ENCODE measurements around the gene HMG20A. TPM values are rescaled to one million over a fixed set of nuclear protein-coding genes. Genes with fewer than 3 reads are reported as not detected.

HMG20A gene
- total RNA-seq, 1 experiment from 2014 or later = 54.0 TPM

- BruUV-seq (replicated peaks) = no TSS peak
- in situ Hi-C loops (cut with HindIII; ENCODE audit: low pct_unique_long_range_greater_than_20kb, low sequenced_read_pairs) = no loop called here
These were observed 49.5 kb downstream of the HMG20A start for GRCh38 chr15:77470235-77470634.

DNA sequence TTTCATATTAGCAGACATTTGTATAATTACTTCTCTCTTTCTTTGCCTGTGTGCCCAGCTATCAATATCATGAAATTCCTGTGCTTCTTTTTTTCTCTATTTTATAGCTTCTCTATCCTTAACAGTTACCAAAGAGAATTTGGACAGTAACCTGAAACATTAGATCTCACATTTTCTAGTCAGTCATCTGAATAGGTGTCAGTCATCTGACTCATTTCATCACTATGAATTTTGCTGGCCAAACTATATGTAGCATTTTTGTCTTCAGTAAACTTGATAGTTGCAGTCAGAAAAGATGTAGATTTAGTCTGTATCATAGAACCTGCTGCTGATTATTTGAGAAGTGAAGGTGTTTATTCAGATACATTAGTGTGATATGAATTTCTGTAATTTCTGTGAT is 52.6 kb downstream of the HMG20A start:
- no peak overlapping the region for H3K4me3 ChIP-seq (ENCODE audit: low read depth in 2 of 2, low read length in 2 of 2)
- DNase-seq (ENCODE audit: low read depth, low spot score) (no peak), ATAC-seq (no peak)
- H3K27me3 ChIP-seq (ENCODE audit: control insufficient read depth, insufficient read depth, low read length) = no peaks in the 10 kb centered on the region
- BruUV-seq (replicated peaks) = no TSS peak
- H3K4me1 ChIP-seq (ENCODE audit: control insufficient read depth, insufficient read depth, low read length) = no peaks in the 10 kb centered on the region
- in situ Hi-C loops (cut with HindIII; ENCODE audit: low pct_unique_long_range_greater_than_20kb, low sequenced_read_pairs) = no loop called here
- ChIA-PET CTCF (no interaction called here), POLR2A (no interaction called here)
- intact Hi-C loops (cut with micrococcal nuclease; ENCODE audit: unreplicated experiment) = no loop called here
- TF ChIP-seq REST (IDR thresholded peaks at IDR 0.05; ENCODE audit: insufficient read depth in 1 of 2, low read depth in 2 of 2, low read length in 1 of 2) (no peak), TCF7L2 (IDR thresholded peaks at IDR 0.05; ENCODE audit: low read depth, low read length) (no peak), SIN3A (IDR thresholded peaks at IDR 0.05; ENCODE audit: borderline replicate concordance, insufficient read depth, low read depth, low read length) (no peak), CTCF (IDR thresholded peaks at IDR 0.05) (no peak), POLR2AphosphoS5 (IDR thresholded peaks at IDR 0.05; ENCODE audit: low read depth, low read length) (no peak)
- no peak overlapping the region for H3K27ac ChIP-seq (ENCODE audit: low read length)
- H3K9me3 ChIP-seq (ENCODE audit: control insufficient read depth, insufficient read depth, low read depth, low read length) = no peaks in the 10 kb centered on the region
- H3K36me3 ChIP-seq (ENCODE audit: control insufficient read depth, insufficient read depth, low read length) = peaks cover 28% of the 10 kb centered on the region

More at GRCh38 chr15:77470235-77470634, 49.5 kb downstream of the HMG20A start:
- no peak for DNase-seq (ENCODE audit: low read depth, low spot score)
- no peak for TF ChIP-seq SIN3A (IDR thresholded peaks at IDR 0.05; ENCODE audit: borderline replicate concordance, insufficient read depth, low read depth, low read length)
- no peak for TF ChIP-seq POLR2AphosphoS5 (IDR thresholded peaks at IDR 0.05; ENCODE audit: low read depth, low read length)
- TF ChIP-seq REST (IDR thresholded peaks at IDR 0.05; ENCODE audit: insufficient read depth in 1 of 2, low read depth in 2 of 2, low read length in 1 of 2) = no peak
- no peak for TF ChIP-seq TCF7L2 (IDR thresholded peaks at IDR 0.05; ENCODE audit: low read depth, low read length)
- no peak for TF ChIP-seq CTCF (IDR thresholded peaks at IDR 0.05)
- ATAC-seq = no peak
- no peaks in the 10 kb centered on the region for H3K4me1 ChIP-seq (ENCODE audit: control insufficient read depth, insufficient read depth, low read length)
- H3K27me3 ChIP-seq (ENCODE audit: control insufficient read depth, insufficient read depth, low read length) = no peaks in the 10 kb centered on the region
- peaks cover 28% of the 10 kb centered on the region; the same call in 1 of the 2 replicates for H3K36me3 ChIP-seq (ENCODE audit: control insufficient read depth, insufficient read depth, low read length)
- H3K9me3 ChIP-seq (ENCODE audit: control insufficient read depth, insufficient read depth, low read depth, low read length) = no peaks in the 10 kb centered on the region
- ChIA-PET POLR2A (no interaction called here), CTCF (no interaction called here)
- no peak overlapping the region for H3K27ac ChIP-seq (ENCODE audit: low read length)
- intact Hi-C loops (cut with micrococcal nuclease; ENCODE audit: unreplicated experiment) = no loop called here
- no peak overlapping the region for H3K4me3 ChIP-seq (ENCODE audit: low read depth in 2 of 2, low read length in 2 of 2)

All from Panc1 (cell line).